ENCODE data around the gene UTP25.
A peak's percentile ranks its signal among the peaks of the same experiment; 100 is the strongest.

The UTP25 gene

GRCh38 chr1:209871006-209871405 lies 43.2 kb downstream of the UTP25 start:
- H3K27me3 ChIP-seq (ENCODE audit: insufficient read depth, low read depth, severe bottlenecking), result no peaks in the 10 kb centered on the region
- no peaks in the 10 kb centered on the region for H3K36me3 ChIP-seq
- peak overlapping the region; percentile 9; the same call in 1 of the 2 replicates for H3K4me3 ChIP-seq (ENCODE audit: low read depth, low read length)
- no peak for DNase-seq
- peak overlapping the region; percentile 22; the same call in 1 of the 2 replicates for H3K27ac ChIP-seq
- peaks cover 6% of the 10 kb centered on the region for H3K9me3 ChIP-seq (ENCODE audit: severe bottlenecking)
- no peak for TF ChIP-seq CTCF (IDR thresholded peaks at IDR 0.05; ENCODE audit: low read depth, low read length)

- peaks cover 6% of the 10 kb centered on the region for H3K9me3 ChIP-seq (ENCODE audit: severe bottlenecking)
- H3K27ac ChIP-seq, result peak overlapping the region; percentile 22; the same call in 1 of the 2 replicates
- TF ChIP-seq CTCF (IDR thresholded peaks at IDR 0.05; ENCODE audit: low read depth, low read length), result no peak
- DNase-seq, result peak; percentile 40
- no peaks in the 10 kb centered on the region for H3K36me3 ChIP-seq
- H3K4me3 ChIP-seq (ENCODE audit: low read depth, low read length), result peak overlapping the region; percentile 9; the same call in 1 of the 2 replicates
- no peaks in the 10 kb centered on the region for H3K27me3 ChIP-seq (ENCODE audit: insufficient read depth, low read depth, severe bottlenecking)
Measured at GRCh38 chr1:209871430-209871829, 43.7 kb downstream of the UTP25 start.

- TF ChIP-seq CTCF (IDR thresholded peaks at IDR 0.05; ENCODE audit: low read depth, low read length), result no peak
- DNase-seq, result no peak
- no peak overlapping the region for H3K4me3 ChIP-seq (ENCODE audit: low read depth, low read length)
- H3K27ac ChIP-seq, result no peak overlapping the region
- no peaks in the 10 kb centered on the region for H3K27me3 ChIP-seq (ENCODE audit: insufficient read depth, low read depth, severe bottlenecking)
- H3K36me3 ChIP-seq, result no peaks in the 10 kb centered on the region
- H3K9me3 ChIP-seq (ENCODE audit: severe bottlenecking), result no peaks in the 10 kb centered on the region
Measured at GRCh38 chr1:209873067-209873799, 45.5 kb downstream of the UTP25 start.

- peaks cover 10% of the 10 kb centered on the region for H3K27me3 ChIP-seq (ENCODE audit: insufficient read depth, low read depth, severe bottlenecking)
- no peak overlapping the region; the same call in 1 of the 2 replicates for H3K4me3 ChIP-seq (ENCODE audit: low read depth, low read length)
- H3K36me3 ChIP-seq, result no peaks in the 10 kb centered on the region
- DNase-seq, result peak; percentile 41
- H3K9me3 ChIP-seq (ENCODE audit: severe bottlenecking), result no peaks in the 10 kb centered on the region
- no peak overlapping the region for H3K27ac ChIP-seq
- TF ChIP-seq CTCF (IDR thresholded peaks at IDR 0.05; ENCODE audit: low read depth, low read length), result peak; percentile 47
Measured at GRCh38 chr1:209875515-209875914, 47.7 kb downstream of the UTP25 start.

GRCh38 chr1:209876078-209876800 lies 48.5 kb downstream of the UTP25 start:
- Histone ChIP-seq H3K4me3 (ENCODE audit: low read depth, low read length) (no peak overlapping the region), H3K27ac (no peak overlapping the region), H3K27me3 (ENCODE audit: insufficient read depth, low read depth, severe bottlenecking) (peaks cover 14% of the 10 kb centered on the region), H3K36me3 (no peaks in the 10 kb centered on the region), H3K9me3 (ENCODE audit: severe bottlenecking) (no peaks in the 10 kb centered on the region)
- DNase-seq, result peak; percentile 76
- no peak for TF ChIP-seq CTCF (IDR thresholded peaks at IDR 0.05; ENCODE audit: low read depth, low read length)

Measured in WERI-Rb-1 (cell line).